ENCODE results near the gene VPS25. TPM values are rescaled to one million over a fixed set of nuclear protein-coding genes. Genes with fewer than 3 reads are reported as not detected.

Gene VPS25
- total RNA-seq, 1 experiment from 2014 or later, result 106 TPM

DNA sequence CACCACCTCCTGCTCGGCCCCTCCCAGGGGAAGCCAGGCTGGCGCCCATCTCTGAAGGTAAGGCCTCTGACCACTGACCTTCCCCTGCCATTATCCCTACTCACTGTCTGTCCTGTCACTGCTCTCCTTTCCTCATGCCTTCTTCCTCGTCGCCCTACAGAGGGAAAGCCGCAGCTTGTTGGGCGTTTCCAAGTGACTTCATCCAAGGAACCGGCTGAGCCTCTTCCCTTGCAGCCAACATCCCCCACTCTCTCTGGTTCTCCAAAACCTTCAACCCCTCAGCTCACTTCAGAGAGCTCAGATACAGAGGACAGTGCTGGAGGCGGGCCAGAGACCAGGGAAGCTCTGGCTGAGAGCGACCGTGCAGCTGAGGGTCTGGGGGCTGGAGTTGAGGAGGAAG lies 22.2 kb downstream of the VPS25 start:
- no peak for DNase-seq (ENCODE audit: low read depth)

DNA sequence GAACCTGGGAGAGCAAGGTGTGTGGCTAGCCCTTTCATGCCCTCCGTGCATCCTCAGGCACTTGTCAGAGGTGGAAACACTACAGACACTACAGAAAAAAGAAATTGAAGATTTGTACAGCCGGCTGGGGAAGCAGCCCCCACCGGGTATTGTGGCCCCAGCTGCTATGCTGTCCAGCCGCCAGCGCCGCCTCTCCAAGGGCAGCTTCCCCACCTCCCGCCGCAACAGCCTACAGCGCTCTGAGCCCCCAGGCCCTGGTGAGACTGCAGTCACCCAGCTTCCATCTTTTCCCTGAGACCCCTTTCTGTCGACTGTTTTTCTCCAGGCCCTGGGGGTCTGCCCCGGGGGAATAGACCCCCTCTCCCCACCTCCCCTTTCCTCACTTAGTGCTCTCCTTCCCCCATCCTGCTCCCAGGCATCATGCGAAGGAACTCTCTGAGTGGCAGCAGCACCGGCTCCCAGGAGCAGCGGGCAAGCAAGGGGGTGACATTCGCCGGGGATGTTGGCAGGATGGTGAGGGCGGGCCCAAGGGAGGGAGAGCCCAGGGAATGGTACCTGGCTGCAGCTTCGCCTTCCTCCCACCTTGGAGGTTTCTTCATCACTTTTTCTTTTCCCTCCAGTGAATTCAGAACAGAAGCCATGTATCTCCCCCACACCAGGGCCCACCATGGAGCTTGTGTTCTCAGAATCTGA lies 23.0 kb downstream of the VPS25 start:
- DNase-seq (ENCODE audit: low read depth), result no peak

GRCh38 chr17:42797067-42798007 lies 24.1 kb downstream of the VPS25 start:
- DNase-seq (ENCODE audit: low read depth), result no peak

GRCh38 chr17:42798011-42798382 lies 24.7 kb downstream of the VPS25 start:
- no peak for DNase-seq (ENCODE audit: low read depth)

- peak; percentile 81 for DNase-seq (ENCODE audit: low read depth)
Measured at GRCh38 chr17:42798383-42799380, 25.4 kb downstream of the VPS25 start, which contains the start of the genes CNTD1 and COA3. TSS of gene CNTD1 (plus strand) at chr17:42798861. CDS start at chr17:42799068, 207 bp downstream. TSS of gene COA3 (minus strand) at chr17:42798704. CDS start at chr17:42798681, 23 bp downstream.

- no peak for DNase-seq (ENCODE audit: low read depth)
Measured at GRCh38 chr17:42803074-42803883, 30.0 kb downstream of the VPS25 start.

DNA sequence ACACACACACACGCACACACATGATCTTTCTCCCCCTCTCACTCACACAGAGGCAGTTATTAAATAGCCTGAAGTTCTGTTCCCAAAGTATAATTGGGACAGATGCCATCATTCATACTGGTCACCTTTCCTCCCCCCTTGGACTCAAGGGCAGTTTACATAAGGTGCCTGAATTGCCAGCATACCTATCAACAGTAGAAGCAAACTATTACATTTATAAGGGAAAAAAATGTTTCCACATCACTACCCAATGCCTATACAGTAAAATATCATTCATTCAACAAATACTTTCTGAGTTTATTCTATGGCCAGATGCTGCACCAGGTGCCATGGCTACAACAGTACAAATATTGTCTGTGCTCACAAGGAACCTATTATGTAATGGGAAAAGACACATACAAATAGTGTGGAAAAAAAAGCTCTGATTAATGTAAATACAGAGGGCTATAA lies 31.7 kb downstream of the VPS25 start:
- DNase-seq (ENCODE audit: low read depth), result no peak

DNA sequence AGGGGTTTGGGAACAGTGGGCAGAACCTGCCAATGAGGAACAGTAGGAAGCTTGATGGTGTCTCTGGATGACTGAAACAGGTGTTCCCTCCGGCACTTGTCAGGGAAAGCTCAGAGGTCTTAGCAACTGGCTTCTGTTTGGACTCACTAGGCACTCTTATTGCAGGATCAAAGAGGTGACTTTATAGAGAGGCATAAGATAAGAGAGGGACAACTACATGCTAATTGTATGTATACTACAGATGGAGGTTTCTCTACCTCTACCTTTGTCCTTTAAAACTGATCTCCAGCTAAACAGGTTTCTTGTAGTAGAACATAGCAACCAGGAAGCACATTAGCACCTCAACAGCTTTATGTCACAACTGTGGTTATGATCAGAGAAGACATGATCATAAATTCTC lies 33.0 kb downstream of the VPS25 start:
- DNase-seq (ENCODE audit: low read depth), result no peak

- peak; percentile 50 for DNase-seq (ENCODE audit: low read depth)
Measured at GRCh38 chr17:42809250-42809649, 36.0 kb downstream of the VPS25 start.

DNA sequence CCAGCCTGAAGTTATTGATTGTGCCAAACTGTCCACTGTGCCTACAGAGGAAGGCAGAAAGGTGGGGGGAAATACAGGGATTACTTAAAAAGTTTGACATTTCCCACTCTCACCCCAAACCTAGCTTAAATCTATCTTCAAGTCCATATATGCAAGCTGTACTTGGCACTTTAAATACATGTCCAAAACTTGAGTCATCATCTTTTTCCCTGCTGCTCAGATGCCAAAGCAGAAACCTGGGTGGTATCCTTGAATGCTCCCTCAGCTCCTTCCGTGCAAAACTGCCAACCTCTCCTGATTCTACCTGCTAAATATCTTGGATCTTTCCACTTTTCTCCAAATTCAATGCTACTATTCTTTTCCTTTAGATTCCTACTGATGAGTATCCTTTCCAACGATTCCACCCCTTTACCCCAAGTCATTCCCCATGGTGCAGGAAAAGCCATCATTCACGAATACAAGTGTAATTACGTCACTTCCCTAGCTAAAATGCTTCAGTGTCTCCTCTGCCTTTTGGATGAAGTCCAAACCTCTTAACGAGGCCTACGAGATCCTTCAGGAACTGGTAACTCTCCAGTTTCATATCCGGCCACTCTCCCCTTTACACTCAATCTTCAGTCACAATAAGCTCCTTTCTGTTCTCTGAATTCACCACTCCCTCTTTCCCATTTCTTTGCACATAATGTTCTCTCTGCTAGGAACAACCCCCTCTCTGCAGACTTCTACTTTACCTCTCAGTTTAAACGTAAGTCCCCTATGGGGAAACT lies 41.6 kb downstream of the VPS25 start:
- DNase-seq (ENCODE audit: low read depth), result peak; percentile 87

- no peak for DNase-seq (ENCODE audit: low read depth)
Measured at GRCh38 chr17:42817866-42818265, 44.6 kb downstream of the VPS25 start.

GRCh38 chr17:42818379-42818778 lies 45.1 kb downstream of the VPS25 start:
- DNase-seq (ENCODE audit: low read depth), result no peak

DNA sequence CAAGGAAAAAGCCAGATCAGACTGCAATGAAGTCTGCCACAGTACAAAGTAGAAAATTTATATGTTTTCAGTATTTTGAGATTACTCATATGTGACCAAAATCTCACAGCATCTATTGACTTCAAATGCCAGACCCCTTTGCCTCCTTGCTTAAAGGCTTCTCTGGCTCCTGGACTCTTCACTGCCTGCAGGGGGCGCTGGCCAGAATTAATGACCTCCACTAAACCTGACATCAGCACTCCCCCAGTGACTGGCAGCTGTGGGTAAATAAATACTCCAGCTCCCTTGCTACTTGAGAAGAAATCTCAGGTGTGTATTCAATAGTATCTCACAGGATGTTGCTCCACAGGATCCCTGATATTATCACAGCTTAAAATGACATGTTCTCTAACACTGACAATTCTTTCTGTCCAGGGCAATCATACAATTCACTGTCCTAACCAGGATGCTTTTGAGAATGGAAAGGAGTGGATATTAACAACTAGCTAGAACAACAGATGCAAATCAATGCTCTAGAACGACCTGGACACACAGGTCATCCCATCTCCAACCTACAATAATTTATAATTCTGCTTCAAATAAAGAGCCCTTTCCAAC lies 46.8 kb downstream of the VPS25 start:
- DNase-seq (ENCODE audit: low read depth), result peak; percentile 46

GRCh38 chr17:42821176-42821575 lies 47.9 kb downstream of the VPS25 start:
- DNase-seq (ENCODE audit: low read depth), result no peak

GRCh38 chr17:42827472-42827871 lies 54.2 kb downstream of the VPS25 start:
- no peak for DNase-seq (ENCODE audit: low read depth)
